ENCODE results near the gene TMEM229A. TPM values are rescaled to one million over a fixed set of nuclear protein-coding genes. Genes with fewer than 3 reads are reported as not detected.

Gene TMEM229A
- total and polyA plus RNA-seq, 11 donors = 0.15 TPM; not detected in 10

DNA sequence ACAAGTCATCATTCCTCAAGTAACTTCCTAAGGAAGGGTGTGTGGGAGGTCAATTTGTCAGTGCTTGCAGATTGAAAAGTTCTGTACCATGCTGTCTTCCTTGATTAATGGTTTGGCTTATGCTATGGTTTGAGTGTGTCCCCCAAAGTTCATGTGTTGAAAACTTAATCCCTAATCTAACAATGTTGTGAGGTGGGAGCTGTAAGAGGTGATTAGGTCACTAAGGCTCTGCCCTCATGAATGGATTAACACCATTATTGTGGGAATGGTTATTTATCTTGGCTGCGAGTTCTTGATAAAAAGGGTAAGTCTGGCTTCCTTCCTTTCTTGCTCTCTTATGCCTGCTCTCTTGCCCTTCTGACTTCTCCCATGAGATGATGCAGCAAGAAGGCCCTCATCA is 29.3 kb upstream of the TMEM229A start:
- DNase-seq = no peak
- Histone ChIP-seq H3K4me1 (no peaks in the 10 kb centered on the region), H3K4me3 (no peak overlapping the region), H3K27me3 (no peaks in the 10 kb centered on the region), H3K27ac (no peak overlapping the region), H3K36me3 (no peaks in the 10 kb centered on the region), H3K9me3 (no peaks in the 10 kb centered on the region)
- 40 to 64% (median 52%) methylated on average over 1 of the region's 1 CpG for WGBS, 4 donors
- intact Hi-C loops (cut with DNase I) = no loop called here
- TF ChIP-seq, protein P1, sequence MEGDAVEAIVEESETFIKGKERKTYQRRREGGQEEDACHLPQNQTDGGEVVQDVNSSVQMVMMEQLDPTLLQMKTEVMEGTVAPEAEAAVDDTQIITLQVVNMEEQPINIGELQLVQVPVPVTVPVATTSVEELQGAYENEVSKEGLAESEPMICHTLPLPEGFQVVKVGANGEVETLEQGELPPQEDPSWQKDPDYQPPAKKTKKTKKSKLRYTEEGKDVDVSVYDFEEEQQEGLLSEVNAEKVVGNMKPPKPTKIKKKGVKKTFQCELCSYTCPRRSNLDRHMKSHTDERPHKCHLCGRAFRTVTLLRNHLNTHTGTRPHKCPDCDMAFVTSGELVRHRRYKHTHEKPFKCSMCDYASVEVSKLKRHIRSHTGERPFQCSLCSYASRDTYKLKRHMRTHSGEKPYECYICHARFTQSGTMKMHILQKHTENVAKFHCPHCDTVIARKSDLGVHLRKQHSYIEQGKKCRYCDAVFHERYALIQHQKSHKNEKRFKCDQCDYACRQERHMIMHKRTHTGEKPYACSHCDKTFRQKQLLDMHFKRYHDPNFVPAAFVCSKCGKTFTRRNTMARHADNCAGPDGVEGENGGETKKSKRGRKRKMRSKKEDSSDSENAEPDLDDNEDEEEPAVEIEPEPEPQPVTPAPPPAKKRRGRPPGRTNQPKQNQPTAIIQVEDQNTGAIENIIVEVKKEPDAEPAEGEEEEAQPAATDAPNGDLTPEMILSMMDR (IDR thresholded peaks at IDR 0.05) = no peak
- TF ChIP-seq POLR2A (IDR thresholded peaks at IDR 0.05) = no peak
- ATAC-seq = no peak

DNA sequence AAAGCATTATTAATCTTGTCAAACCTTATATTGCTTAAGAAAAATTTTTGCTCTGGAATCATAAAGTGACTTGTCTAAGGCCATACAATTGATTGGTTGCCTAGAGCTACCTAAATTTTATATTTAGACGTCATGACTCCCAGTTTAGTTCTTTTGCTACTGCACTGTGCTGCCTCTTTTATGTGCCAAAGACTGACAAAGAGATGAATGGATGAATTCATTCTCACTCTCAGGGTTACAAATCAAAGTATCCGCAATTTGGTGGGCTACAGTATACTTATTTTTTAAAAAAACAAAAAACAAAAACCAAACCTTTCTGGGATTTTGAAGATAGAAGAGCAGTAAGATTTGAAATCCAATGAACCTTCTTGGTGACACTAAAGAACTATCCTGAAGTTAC is 27.7 kb upstream of the TMEM229A start:
- H3K36me3 ChIP-seq = no peaks in the 10 kb centered on the region
- H3K9me3 ChIP-seq = no peaks in the 10 kb centered on the region
- ATAC-seq (no peak), DNase-seq (no peak)
- no peaks in the 10 kb centered on the region for H3K4me1 ChIP-seq
- H3K27ac ChIP-seq = no peak overlapping the region
- intact Hi-C loops (cut with DNase I) = no loop called here
- no peak overlapping the region for H3K4me3 ChIP-seq
- TF ChIP-seq POLR2A (IDR thresholded peaks at IDR 0.05) = no peak
- TF ChIP-seq, protein P1 (IDR thresholded peaks at IDR 0.05) = no peak
- no peaks in the 10 kb centered on the region for H3K27me3 ChIP-seq
- 84 to 90% (median 84%) methylated on average over 2 of the region's 2 CpGs for WGBS, 4 donors

DNA sequence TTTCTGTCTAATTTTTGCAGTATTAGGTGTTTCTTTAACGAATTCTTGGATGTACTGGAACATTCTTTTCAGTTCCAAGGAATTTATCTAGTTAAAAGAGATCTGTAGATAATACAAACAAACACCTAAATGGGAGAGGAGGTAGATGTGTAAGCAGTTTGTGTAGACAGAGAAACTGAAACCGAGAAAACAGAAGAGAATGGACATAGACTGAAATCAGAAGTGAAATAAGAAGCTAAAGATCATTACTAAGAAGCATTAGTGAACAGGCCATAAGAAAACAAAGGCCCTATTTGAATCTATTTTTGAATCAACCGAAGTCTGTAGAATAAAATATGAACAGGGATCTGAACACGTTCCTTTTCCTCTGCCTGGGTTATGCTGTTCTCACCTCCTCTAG is 26.5 kb upstream of the TMEM229A start:
- intact Hi-C loops (cut with DNase I) = no loop called here
- H3K36me3 ChIP-seq = no peaks in the 10 kb centered on the region
- H3K9me3 ChIP-seq = no peaks in the 10 kb centered on the region
- no peaks in the 10 kb centered on the region for H3K4me1 ChIP-seq
- ATAC-seq = no peak
- no peak overlapping the region for H3K27ac ChIP-seq
- TF ChIP-seq, protein P1 (IDR thresholded peaks at IDR 0.05) = no peak
- TF ChIP-seq POLR2A (IDR thresholded peaks at IDR 0.05) = no peak
- no peak for DNase-seq
- WGBS, 4 donors = 70 to 82% (median 74%) methylated on average over 4 of the region's 4 CpGs
- no peak overlapping the region for H3K4me3 ChIP-seq
- no peaks in the 10 kb centered on the region for H3K27me3 ChIP-seq

DNA sequence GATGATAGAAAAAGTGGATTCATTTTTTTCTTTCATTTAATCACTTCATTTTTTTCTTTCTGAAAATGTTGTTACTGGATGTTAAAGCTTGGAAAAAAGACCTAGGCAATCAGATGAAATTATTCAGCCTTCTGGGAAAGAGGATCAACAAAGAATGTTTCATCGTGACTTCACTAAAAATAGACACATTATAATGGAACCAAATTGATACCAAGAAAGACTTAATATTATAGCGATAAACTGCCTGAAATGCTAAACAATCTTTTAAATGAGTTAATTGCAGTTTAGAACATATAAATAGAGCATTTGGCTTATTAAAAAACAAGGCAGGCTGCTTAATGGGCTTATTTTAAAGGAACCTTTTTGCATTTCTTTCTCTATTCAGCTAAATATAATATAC is 25.6 kb upstream of the TMEM229A start:
- intact Hi-C loops (cut with DNase I) = no loop called here
- DNase-seq (no peak), ATAC-seq (no peak)
- Histone ChIP-seq H3K4me3 (no peak overlapping the region), H3K27ac (no peak overlapping the region), H3K36me3 (no peaks in the 10 kb centered on the region), H3K9me3 (no peaks in the 10 kb centered on the region), H3K4me1 (no peaks in the 10 kb centered on the region), H3K27me3 (no peaks in the 10 kb centered on the region)
- TF ChIP-seq, protein P1 (IDR thresholded peaks at IDR 0.05) = no peak
- TF ChIP-seq POLR2A (IDR thresholded peaks at IDR 0.05) = no peak
- WGBS, 4 donors = 51 to 69% (median 65%) methylated on average over 2 of the region's 2 CpGs

Data from heart left ventricle (tissue), 16 donors.